HL-60/S4 treated with phorbol 12-myristate 13-acetate at 8.2 ng/mL for 4 days and 3 days (cell line): ENCODE measurements around the gene AWAT2.

Experiments
- in situ Hi-C: fragments of 300-500 bp; cut with MboI; formaldehyde crosslinking; loops from 2 replicates; pipeline ENCODE4 v1.15.0; 2022; ENCODE audit warnings: low sequenced_read_pairs

The AWAT2 gene

DNA sequence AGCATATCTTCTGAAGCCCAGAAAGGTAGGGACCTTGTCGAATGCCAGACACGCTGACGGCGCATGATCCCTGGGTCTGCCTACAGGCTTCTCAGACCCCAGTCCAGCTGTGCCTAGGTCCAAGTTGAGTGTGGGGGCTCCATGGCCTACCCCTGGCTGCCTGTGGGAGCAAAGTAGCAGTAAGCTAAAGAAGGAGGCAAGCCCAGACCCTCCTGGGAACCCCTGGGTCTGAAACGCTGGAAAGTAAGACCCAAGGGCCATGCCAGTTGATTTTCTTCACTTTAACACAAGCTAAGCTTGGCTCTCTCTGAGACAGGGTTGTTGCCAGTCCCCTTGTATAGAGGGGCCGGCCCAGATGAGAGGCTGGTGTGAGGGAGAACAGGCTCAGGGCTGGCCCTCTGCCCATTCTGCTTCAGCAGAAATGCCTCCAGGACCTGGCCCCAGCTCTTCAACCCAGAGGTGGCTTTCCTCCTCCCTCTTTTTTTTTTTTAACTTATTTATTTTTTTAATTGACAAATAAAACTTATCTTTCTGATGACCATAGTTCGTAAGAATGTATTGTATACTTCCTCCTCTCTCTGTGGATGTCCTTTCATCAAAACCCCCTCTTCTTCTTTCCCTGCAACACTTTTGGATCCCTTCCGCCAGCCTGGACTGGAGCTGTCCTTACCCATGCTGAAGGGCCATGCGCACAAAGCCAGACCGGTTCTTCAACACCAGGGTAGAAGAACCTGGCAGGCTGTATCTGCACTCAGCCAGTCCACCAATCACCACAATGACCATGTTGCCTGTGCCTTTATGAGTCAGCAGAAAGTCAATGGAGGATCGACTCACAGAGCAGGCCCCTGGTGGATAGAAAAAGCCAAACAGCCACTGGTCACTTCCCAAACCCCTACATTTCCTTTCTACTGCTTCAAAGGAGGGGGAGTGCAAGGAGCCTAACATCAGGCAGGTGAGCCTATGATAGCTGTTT is 7.1 kb downstream of the AWAT2 start:
- in situ Hi-C loops: no loop called here

GRCh38 chrX:70041993-70042392 is 7.7 kb downstream of the AWAT2 start:
- in situ Hi-C loops: no loop called here

- in situ Hi-C loops: no loop called here
Measured at GRCh38 chrX:70039758-70040157, 10.0 kb downstream of the AWAT2 start.

DNA sequence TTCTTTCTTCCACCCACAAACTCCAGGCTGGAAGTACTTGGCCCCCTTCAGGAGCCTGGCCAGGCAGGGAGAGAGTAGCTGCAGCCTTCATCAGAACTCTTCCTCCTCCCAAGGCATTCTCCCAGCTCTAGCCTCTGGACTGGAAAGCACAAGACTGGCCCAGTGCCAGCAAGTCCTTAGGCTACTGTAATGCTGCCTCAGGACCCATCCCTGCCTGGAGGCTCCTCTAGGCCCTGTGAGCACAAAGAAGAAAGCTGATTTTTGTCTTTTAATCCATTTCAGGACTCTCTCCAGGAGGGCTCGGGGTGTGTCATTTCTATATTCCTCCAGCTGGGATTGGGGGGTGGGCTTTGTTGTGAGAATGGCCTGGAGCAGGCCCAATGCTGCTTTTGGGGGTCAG is 10.8 kb downstream of the AWAT2 start:
- in situ Hi-C loops: no loop called here

GRCh38 chrX:70038515-70038914 is 11.2 kb downstream of the AWAT2 start:
- in situ Hi-C loops: no loop called here

DNA sequence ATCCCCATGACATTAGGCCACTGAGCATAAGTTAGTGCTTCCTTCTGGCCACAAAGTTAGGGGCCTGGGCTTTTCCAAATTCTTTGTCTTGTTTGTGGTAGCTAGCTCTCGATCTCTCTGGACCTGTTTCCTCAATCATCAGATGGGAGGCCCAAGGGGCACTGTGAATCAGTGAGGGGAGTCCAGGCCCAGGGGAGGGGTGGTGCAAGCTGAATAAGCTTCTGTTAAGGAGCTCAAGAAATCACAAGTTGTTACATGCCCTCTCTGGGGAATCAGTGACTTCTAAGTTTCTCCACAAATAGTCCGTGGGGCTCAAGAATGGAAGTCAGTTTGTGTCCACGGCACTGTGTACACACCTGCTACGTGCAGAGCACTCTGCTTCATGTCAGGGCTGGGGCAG is 15.1 kb downstream of the AWAT2 start:
- in situ Hi-C loops: no loop called here

DNA sequence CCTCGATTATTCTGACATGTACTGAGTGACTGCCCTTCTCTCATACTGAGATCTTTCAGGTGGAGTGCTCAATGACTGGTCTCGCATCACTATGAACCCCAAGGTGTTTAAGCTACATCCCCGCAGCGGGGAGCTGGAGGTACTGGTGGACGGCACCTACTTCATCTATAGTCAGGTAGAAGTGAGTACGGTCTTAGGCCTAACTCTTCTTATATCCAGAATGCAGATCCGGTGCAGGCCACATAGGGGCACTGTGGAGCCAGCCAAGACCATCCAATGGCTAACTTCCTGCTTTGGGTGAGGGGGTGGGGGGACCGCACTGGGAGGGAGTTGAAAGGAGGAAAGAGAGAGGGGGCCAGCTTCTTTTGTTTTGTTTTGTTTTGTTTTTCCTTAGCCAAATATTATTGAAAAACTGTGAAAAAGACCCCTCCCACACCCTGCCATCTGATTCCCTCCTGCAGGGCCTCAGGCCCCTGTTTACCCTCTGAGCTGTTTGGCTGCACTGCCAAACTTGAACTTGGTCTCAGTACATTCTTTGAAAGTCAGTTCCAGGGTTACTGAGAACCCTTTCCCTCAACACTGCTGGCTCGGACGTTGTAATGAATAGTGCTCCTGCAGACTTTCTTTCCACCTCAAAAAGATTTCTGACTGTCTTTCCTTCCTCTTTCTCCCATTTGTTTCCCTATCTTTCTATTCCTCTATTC is 16.2 kb downstream of the AWAT2 start:
- in situ Hi-C loops: no loop called here

DNA sequence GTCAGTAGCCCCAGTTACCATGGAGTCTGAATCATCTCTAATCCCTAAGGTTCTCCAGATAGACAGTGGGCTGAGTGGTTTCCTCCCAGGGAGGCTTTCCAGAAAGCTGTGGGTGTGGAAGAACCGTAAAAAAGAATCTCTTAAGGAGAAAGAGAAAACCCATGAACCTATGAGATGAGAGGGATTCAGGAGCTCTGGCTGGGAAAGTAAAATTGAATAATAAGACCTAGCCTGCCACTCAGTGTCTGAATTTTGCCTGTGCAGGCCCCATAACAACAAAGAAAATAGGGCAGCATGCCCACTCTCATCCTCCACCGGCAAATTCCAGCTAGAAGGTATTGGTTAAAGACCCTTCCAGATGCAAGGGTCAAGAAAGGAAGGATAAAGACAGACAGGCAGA is 16.9 kb downstream of the AWAT2 start:
- in situ Hi-C loops: no loop called here

GRCh38 chrX:70030301-70030767 is 19.4 kb downstream of the AWAT2 start:
- in situ Hi-C loops: no loop called here

GRCh38 chrX:70029863-70030262 is 19.9 kb downstream of the AWAT2 start:
- in situ Hi-C loops: no loop called here

- in situ Hi-C loops: no loop called here
Measured at GRCh38 chrX:70026851-70027200, 22.9 kb downstream of the AWAT2 start.

GRCh38 chrX:70026112-70026850 is 23.5 kb downstream of the AWAT2 start:
- in situ Hi-C loops: no loop called here

DNA sequence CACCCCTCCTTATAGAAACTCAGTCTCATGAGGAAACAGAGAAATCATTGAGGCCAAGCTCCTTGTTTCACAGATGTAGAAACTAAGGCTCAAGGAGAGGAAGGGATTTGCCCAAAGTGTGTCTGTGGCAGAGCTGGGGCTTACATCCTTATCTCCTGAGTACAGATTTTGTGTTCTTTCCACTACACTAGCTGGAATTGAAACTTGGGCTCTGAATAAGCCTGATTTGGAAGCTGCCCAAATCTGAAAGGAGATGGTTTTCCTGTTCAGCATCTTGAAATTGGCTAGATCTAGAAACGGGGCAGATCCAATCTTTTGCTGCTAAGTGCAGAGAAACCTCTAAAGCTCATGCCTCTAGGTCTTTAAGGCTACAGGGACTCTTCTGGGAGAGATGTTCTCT is 24.3 kb downstream of the AWAT2 start:
- in situ Hi-C loops: no loop called here

DNA sequence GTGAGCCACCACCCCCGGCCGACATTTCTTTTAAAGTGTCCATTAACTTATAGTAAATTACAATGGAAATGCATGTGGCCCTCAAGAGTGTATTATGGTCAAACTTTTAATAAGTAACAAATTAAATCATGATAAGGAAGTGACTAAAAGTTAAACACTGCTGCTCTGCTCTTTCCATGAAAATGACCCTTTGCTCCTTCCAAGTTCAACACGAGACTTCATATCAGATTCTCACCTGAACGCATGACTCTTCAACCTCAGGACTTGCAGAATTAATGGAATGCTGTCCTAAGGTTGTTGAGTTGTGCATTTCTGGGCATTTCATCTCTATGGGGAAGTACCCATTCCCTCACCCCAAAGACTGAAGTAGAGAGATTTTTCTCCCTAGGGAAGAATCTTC is 27.1 kb downstream of the AWAT2 start:
- in situ Hi-C loops: no loop called here

DNA sequence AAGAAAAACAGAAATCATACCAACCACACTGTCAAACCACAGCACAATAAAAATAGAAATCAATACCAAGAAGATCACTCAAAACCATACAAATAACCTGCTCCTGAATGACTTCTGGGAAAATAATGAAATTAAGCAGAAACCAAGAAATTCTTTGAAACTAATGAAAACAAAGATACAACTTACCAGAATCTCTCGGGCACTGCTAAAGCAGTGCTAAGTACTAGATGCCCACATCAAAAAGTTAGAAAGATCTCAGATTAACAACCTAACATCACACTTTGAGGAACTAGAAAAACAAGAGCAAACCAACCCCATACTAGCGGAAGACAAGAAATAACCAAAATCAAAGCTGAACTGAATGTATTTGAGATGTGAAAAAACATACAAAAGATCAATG is 33.2 kb downstream of the AWAT2 start:
- in situ Hi-C loops: no loop called here

GRCh38 chrX:70013466-70014381 is 36.0 kb downstream of the AWAT2 start:
- in situ Hi-C loops: no loop called here

DNA sequence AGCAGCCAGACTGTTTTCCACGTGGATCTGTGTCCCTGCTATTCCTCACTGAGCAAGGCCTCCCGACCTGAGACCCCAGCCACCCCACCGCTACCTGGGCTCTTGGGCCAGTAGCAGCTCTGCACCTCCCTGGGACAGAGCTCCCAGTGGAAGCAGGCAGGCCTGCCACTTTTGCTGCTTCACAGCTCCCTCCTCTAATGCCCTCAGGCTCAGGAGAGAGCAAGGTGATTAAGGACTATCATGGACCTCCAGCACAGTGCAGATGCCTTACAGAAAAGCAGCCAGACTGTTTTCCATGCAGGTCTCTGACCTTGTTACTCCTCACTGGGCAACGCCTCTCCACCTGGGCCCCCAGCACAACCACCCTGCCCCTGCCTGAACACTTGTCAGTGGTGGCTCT is 37.0 kb downstream of the AWAT2 start:
- in situ Hi-C loops: no loop called here

- in situ Hi-C loops: no loop called here
Measured at GRCh38 chrX:70009970-70010369, 39.8 kb downstream of the AWAT2 start.

DNA sequence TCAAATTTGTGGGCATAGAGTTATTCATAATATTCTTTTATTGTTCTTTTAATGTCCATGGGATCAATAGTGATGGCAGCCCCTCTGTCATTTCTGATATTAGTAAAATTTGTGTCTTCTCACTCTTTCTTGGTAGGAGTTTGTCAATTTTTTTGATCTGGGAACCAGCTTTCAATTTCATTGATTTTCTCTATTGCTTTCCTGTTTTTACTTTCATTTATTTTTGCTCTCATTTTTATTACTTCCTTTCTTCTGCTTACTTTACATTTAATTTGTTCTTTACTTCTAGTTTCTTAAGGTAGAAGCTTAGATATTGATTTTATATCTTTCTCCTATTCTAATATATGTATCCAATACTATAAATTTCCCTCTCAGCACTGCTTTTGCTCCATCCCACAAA is 40.7 kb downstream of the AWAT2 start:
- in situ Hi-C loops: no loop called here

DNA sequence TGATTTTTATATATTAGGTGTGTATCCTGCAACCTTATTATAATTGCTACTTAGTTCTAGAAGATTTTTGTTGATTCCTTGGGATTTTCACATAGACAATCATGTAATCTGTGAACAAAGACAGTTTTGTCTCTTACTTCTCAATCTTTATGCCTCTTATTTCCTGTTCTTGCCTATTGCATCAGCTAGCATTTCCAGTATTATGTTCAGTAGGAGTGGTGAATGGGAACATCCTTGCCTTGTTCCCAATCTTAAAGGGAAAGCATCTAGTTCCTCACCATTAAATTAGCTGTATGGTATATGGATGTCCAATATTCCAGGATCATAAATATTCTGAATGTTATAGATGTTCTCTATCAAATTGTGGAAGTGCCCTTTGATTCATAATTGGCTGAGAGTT is 41.8 kb downstream of the AWAT2 start:
- in situ Hi-C loops: no loop called here
